NCI-H1417 (cell line): ENCODE results near the gene CMIP.
"Not testable (repeated sequence)": the region's sequence is repeated elsewhere in the genome, so short reads cannot be mapped to it uniquely, and the experiment has no call there.

Source experiments
- DNase-seq, 3 experiments: peaks; one replicate each; lab custom pipeline; 2025; lab: John Stamatoyannopoulos, UW

The CMIP gene

DNA sequence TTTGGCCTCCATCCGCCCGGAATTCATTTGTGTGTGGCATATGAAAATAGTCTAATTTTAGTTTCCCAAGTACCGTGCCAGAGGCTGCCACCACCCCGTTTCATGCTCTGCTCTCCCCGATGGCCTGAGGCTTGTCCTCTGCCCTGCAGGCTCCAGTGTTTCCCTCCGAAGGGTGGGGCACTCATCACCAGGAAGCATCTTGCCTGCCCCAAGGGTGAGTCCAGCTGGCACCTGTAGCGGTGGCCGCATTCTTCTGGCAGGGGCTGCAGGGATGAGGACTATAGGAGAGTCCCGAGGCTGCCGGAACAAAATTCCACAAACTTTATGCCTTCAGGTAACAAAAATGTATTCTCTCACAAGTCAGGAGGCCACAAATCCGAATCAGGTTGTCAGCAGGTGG, 23.1 kb upstream of the CMIP start:
- no peak for DNase-seq

DNA sequence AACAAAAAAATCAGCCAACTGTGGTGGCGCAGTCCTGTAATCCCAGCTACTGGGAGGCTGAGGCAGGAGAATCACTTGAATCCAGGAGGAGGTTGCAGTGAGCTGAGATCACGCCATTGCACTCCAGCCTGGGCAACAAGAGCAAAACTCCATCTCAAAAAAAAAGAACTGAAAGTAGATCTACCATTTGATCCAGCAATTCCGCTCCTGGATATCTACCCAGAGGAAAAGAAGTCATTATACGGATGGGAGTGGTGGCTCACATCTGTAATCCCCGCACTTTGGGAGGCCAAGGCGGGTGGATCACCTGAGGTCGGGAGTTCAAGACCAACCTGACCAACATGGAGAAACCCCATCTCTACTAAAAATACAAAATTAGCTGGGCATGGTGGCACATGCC, 22.5 kb upstream of the CMIP start:
- DNase-seq, result not testable (repeated sequence)

DNA sequence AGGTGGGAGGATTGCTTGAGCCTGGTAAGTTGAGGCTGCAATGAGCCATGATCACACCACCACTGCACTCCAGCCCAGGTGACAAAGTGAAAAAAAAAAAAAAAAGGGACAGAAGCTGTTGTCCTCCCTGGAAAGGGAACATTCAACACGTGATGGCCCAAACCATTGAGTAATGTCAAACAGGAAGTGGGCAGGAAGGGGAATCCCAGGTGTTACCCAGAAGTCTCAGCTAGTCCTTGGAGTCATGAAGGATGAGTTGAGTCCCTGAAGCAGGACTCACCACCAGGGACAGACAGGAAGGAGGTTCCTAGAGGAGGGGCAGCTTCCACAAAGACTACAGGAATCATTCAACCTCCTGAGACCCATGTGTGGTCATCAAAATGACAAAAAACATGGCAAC, 19.8 kb upstream of the CMIP start:
- no peak for DNase-seq

DNA sequence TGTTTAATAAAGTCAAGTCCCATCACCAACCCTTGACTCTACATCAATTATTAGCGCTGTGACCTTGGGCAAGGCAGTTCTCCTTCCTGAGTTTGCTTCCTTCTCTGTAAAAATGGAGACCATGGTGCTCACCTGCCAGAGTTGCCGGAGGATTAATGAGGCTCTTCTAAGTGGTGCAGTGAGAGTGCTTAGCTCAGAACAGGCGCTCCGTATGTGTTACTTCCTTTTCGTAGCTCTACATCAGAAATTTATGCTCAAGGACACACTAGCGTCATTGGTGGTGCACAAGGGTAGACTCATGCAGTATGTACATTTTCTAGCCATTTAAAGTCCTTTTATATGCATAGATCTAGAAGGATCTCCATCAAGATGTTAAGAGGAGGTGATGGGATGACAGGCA, 17.4 kb upstream of the CMIP start:
- peak in 1 of 3 experiments; percentile 39 for DNase-seq

DNA sequence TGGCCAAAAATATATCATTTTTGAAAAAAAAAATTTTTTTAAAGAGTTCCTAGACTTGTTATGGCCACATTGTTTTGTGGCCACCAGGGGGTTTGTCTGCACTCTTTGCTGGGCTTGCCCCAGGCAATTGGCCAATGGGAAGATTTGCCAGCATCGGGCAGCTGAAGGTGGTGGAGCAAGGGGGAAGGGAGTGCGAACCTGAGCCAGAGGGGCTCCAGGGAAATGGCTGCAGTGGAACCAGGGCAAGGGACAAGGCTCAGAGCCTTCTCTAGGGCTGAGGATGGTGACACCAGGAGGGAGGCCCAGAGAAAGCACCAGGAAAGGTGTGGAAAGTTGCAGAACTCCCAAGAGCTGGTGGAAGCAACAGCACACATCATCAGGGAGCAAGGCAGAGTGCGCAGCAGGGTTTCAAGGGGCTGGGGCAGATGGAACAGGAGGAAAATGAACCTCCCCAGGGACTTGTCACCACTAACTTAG, 15.5 kb upstream of the CMIP start:
- DNase-seq, result peak in 1 of 3 experiments; percentile 33

DNA sequence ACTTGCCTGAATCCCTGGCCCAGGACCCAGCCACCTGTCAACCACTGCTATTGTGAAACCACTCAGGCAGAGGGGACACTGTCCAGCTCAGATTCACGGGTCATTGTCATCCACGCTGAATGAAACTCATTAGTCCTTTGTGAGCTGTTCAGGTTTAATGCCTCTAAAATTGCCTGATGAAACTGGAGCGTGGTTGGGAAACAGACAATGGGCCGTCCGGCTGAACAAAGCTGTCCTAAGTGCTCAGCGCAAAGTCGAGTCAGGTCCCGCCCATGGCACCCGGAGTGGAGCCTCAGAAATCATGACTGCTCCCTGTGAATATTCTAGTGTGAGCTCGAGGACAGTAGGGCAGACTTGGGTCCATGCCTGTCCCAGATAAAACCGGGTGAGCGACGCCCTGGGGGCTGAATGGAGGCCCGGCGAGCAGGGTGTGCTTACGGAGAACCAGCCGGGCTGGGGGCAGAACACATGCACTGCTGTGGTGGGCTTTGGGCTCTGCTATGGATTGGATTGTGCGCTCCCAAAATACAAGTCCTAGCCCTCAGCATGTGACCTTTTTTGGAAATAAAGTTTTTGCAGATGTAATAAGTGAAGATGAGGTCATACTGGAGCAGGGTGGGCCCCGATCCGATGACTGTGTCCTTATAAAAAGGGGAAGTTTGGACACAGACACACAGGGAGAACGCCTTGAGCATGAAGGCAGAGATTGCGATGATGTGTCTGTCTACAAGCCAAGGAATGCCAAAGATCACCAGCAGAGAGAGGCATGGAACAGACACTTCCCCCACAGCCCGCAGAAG, 12.9 kb upstream of the CMIP start:
- peak in 2 of 3 experiments; percentile 35 to 63 for DNase-seq

DNA sequence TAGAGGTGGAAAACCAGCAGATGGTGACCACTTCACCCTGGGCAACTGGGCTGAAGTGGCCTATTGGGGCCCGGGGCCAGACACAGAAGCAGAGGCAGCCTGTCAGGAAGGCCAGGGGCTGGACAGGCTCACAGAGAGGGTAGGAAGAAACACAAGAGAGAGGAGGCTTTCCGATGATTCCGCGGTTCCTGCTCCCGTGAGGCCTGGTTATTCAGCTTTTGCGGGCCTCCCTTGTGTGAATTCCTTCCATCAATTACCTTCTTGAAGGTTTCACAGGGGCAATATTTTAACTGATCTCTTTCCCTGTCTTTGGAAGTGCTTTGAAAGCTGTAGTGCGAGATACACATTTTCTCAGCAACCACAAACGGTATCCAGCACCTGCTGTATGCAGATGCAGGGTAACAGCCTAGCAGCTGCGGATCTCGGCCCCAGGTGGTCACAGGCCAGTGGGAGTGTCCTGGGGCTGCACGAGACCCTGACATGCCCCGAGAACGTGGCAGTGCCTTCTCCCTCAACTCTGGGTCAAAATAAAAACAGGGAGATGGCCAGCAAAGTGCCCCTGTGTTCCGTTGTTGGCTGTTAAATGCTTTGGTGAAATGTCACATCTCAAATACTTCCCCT, 11.6 kb upstream of the CMIP start:
- peak; percentile 50 to 78 (median 52) for DNase-seq

DNA sequence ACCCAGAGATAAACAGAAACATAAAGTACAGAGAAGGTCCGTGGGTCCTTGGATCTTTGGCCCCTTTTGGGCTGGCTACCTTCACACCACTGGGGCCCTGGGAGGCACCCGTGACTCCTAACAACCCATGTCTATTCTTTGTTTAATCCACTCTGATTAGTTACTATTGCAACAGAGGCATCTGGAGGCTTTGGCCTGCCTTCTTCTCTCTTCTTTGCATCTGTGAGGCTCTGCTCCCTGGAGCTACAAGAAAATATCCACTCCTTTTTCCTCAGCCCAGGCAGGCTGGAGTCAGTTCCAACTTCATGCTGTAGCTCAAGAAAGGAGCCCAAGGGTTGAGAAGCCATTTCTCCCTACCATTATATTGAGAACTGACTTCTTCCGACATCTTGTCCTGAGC, 9.5 kb upstream of the CMIP start:
- no peak for DNase-seq

DNA sequence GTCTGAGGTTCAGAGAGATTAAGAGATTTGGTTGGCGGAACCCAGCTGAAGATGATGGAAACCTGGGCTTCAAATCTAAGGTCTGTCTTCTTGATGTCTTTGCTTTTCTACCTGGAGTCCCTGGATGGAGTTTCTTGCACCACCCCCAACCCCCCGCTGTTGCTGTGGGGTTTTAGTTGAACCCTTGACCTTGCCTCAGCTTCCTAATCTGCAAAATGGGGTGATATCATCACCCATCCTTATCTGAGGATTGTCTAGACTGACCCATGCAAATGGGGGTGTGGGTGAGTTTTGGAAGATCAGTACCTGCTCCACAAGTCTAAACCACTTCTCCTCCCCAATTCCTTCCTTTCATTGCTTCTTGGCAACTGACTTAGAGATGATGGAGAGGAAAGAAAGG, 9.0 kb upstream of the CMIP start:
- DNase-seq, result no peak

DNA sequence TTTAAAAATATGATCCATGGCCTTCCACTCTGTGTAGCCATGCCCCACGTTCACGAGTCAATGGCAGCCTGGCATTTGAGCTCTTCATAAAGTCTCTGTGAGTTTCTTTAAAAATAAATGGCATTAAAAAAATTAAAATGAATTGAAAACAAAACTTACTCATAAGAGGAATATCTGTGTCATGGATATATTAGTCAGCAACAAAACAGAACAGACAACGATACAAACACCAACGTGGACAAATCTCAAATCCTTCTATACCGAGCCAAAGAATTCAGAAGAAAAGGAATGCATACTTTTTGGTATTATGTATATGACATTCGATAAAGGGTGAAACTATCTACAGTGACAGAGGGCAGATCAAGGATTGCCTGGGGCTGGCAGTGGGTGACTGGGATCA, 8.2 kb upstream of the CMIP start:
- no peak for DNase-seq

DNA sequence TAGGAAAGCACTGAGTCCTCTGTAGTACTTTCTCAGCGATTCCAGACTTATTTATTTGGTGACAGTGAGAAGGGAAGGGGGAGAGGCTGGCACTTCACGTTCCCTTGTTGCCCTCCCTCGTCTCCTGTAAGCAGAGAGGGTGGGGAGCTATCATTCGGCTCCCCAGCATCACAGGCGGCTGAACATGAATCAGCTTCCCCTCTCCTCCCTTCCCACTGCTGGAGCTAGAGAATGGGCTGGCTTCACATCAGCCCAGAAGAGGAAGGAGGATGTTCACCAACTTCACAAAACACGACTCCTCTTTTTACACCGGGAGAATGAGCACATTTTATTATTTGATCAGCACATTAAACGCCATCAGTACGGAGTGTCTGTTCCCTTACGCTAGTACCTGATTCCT, 6.7 kb upstream of the CMIP start:
- no peak for DNase-seq

DNA sequence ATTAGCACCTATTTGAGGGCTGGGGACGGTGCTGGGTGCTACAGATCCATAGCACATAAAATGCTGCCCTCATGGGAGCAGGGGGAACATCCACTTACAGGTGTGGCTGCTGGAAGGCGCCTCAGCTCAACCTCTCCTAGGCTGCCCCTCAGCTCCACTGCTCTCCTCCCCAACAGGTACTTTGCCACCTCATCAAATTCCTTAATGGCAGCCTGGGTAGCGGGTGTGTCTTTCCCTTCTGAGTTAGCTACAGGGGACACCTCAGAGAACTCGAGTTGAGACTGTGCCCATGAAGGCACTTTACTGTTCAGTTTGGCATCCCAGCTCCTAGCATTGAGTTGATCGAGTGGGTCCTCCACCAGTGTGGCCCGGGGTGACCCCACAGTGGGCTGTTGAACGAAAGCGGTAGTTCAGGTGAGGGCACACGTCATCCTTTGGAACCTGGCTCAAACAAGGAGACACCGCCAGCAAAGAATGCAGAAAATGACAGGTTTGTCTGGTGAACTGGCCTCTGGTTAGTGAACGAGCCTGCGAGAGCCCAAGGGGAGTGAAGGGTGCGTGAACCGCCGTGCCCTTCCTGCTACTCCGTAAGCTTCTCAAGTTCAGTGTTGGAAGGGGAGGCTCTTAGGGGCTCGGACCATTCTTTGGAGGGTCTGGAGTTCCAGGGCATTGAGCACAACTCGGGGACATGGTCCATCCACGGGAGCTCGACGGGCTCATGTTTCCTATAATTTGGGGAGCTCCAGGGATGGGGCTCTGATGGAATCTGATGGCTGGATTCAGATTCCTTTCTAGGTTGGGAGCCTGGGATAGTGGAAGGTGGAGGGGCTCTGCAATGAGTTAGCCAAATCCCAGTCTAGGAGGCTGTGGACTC, 3.5 kb upstream of the CMIP start:
- no peak for DNase-seq

DNA sequence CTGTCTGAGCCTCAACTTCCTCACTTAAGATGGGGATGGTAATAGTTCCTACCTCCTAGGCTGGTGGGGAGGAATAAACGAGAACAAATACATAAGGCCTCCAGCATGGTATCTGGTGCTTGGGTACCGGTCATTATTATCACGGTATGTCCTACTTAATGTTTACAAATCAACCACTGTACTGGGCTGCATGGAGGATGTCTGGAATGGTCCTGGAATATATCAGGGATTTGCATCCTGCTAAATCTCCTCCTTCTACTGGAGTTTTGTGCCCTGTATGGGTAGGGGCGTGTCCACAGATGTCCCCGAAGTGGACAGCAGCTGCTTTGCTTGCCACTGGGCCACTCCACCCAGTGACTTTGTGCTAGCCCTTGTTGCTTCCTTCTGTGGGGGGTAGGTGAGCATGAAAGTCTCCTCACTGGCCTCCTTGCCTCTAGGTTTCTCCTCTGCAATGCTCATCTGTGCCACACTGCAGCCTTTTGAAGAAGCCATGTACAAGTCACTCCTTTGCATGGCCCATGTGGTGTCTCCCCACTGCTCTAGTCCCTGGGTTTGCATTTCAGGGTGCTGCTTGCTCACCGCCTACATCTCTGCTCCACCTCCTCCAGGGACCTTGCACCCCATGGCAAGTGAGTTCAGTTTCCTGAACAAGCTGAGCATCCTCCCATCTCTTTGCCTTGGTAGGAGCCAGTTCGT, 2.2 kb upstream of the CMIP start:
- DNase-seq, result no peak

DNA sequence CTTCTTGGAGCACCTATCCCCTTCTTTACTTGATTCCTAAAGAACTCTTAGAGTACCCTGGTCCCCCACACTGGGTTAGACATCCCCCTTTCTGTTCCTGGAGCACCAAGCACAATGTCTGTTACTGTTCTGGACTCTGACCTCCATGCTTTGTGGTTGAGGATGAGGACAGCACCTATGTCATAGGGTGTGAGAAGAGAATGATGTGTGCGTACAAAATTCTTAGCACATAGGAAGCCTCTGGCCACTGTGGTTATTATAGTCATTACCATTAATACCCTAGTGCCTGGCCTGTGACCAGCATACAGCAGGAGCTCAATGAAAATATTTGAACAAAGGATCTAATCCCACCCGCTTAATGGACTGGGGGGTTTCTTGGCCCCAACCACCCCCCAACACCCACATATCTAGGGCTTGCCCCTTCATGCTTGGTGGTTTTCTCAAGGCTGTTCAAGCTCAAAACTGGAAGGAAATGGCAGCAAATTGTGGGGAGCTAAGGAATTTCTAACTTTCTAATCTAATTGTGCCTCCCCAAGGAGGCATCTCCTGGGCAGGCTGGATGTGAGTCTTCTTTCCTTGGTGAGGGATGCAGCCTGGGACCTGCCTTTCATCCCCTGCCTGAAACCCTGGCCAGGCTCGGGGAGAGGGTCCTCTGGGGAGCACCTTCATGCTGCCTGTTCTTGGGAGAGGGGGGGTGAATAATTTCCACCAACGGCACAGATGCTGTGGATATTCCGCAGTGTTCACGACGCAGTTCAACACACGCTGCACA, 1.5 kb upstream of the CMIP start:
- DNase-seq, result no peak

DNA sequence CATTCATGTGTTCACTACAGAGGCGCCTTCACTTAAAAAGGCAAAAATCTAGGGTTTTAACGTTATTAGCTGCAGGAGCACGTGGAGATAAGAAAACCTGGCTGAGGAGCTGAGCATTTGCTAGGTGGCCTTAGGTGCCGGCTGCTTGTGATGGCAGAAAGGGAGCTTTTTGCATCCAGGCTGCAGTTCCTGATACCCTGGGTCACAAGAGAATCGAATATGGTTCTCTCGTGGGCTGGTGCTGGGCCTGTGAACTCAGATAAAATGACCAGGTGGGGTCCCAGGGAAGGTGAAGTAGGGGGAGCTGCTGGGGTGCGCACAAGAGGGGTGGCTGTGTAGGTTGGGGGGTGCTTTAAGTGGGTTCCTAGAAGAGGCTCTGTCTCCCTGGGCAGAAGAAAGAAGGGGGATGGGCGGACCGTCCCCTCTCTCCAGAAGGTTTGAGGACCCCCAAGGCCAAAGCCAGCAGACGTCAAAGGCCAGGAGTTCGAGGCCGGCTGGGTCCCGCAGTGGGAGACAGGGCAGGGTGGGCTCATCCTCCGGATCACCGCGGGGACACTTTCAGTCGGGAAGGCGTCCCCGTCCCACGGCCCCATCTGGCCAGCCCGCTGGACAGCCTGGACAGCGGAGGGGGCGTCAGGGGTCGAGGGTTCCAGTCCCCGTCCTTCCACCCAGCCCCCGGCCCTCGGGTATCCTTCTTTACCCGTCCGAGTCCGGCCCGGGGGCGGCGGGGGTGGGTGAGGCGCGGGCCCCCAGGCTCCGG, 740 bp upstream of the CMIP start:
- DNase-seq, result peak in 1 of 3 experiments; percentile 36

DNA sequence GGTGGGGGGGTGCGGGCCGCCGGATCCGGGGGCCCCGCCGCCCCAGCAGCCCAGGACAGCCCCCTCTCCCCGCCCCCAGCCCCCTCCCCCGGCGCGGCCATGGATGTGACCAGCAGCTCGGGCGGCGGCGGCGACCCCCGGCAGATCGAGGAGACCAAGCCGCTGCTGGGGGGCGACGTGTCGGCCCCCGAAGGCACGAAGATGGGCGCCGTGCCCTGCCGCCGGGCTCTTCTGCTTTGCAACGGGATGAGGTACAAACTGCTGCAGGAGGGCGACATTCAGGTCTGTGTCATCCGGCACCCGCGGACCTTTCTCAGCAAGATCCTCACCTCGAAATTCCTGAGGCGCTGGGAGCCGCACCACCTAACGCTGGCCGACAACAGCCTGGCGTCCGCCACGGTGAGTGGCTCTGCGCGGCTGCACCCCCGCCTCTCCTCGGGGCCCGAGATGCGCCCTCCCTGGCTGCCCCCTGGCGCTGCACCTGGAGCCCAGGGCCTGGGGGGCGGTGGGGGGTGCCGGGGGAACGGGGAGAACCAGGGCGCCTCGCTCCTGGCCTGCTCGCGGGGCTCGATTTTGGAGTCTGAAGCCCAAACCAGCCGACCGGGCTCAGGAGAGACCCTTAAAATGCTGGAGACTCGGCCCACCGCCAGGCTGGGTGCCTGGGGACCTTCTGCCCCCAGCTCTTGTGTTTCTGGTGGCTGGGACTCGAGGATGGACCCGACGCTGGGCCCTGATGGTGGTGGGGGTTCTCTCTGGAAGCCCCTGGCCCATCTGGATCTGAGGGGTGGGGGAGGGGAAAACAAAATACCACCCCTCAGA, 744 bp downstream of the CMIP start:
- DNase-seq, result peak; percentile 31 to 61 (median 49)

DNA sequence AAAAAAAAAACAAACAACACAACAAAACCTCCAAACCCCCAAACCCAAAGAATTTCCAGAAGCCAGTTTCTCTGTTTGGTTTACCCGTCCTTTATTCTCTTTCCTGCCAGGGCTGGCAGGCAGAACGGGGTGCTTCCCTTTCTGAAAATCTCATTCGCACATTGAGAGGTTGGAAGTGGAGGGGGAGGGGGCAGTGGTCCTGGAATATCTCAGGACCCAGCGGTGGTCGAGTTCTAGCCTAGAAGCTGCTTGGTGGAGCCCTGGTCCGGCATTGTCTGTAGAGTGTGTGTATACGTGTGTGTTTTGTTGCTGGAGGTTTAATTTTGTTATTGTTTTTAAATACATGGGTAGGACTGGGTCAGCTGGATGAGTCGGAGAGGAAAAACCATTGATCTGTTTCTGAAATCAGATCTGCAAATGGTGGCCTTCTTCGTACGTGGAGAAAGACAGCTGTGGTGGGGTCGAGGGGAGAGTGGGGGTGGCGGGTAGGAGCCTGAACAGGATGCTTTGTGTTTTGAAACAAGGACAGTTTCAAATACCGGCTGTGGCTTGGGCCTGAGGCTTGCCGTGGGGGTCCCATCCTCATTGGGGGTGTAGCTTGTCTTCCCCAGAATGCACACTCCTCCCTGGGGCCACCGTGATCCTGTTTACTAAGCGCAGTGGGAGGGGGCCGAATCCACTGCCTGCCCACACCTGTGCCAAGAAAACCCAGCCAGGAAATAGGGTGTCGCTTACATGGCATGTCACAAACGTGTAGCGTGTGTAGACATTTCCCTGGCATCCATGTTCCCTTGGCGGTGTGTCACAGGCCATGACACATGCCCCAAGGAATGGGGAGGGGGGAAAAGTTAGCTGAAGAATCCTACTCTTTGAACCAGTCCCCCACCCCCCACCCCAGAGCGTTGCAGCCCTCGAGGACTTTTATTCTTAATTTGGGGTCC, 1.6 kb downstream of the CMIP start:
- DNase-seq, result peak in 2 of 3 experiments; percentile 43 to 57

DNA sequence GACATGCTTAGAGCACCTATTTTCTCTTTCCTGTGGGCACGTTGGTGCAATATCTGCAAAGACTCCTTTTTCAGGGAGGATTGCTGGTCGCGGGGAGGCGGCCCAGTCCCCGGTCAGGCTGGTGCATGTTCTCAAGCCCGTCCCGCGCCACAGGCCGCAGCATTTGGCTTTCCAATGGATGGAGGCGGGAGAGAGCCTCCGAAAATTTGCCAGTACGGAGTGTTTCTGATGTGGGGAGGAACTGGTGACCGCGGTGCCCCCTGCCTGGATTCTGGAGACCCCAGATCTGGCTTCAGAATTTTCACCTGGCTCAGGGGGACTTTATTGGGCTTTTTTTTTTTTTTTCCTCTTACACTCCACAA, 2.3 kb downstream of the CMIP start:
- no peak for DNase-seq
